Suppressor macrophage treated with lipopolysaccharide for 4 hours (primary cell): ENCODE data around the gene PKIG.
"Not testable (repeated sequence)": the region's sequence is repeated elsewhere in the genome, so short reads cannot be mapped to it uniquely, and the experiment has no call there.

ENCODE experiments used
- DNase-seq: peaks from one replicate; pipeline ENCODE4 v3.0.0-alpha.2; 2020

Gene PKIG

DNA sequence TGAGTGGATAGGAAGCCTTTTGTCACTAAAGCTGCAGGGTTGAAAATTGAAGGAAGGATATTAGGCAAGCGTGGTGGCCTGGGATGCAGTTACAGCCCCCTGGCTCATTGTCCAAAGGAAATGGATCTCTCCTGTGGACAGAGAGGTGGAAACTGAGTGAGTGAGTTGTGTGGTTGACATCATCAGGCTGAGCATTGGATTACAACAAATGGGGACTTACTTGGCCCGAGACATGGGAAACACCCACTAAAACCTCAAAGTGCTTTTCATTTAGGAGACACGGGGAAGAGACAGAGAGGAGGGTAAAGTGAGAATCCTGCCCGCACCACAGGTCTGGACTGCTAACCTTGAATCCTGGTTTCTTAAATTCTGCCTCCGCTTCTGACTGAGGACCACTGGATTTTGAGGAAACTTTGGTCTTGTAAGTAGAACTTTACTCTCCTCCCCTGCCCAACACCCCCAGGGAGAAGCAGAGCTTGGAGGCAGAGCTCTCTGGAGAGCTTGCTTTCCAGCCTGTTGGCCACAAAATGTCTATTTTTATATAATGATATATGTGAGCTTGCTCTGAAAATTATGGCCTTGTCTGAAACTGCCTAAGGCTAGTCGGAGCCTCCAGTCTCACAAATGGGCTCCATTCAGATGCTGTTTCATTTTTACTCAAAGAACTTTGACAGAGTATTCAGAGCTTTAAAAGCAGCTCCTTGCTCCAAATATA lies at the start of gene PKIG:
TSS of gene PKIG (plus strand) at position 269 of the 715 bp plus-strand sequence. CDS start 31,978 bp downstream, outside the sequence.
- DNase-seq = peak; percentile 73

- no peak for DNase-seq
These were observed 49.4 kb upstream of the PKIG start for GRCh38 chr20:44532981-44533331.

GRCh38 chr20:44533928-44534327 lies 48.5 kb upstream of the PKIG start:
- no peak for DNase-seq

DNA sequence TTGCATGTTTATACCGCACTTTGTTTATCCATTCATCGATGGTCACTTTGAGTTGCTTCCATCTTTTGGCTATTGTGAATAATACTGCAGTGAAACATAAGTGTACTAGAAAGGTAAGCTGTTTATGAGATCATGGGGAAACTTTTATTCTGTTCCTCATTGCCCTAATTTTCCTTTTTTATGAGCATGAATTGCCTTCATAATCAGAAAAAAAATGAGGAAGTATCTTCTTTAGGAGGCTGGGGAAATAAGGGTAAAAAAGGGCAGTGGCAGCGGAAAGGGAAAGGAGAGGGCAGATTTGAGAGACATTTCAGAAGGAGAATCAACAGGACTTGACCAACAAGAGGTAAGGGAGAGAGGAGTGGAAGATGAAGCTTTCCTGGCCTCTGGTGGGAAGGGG lies 46.2 kb upstream of the PKIG start:
- DNase-seq = peak; percentile 44

- DNase-seq = no peak
These were observed 44.4 kb upstream of the PKIG start for GRCh38 chr20:44537993-44538392.

GRCh38 chr20:44540834-44541233 lies 41.5 kb upstream of the PKIG start:
- DNase-seq = peak; percentile 61

DNA sequence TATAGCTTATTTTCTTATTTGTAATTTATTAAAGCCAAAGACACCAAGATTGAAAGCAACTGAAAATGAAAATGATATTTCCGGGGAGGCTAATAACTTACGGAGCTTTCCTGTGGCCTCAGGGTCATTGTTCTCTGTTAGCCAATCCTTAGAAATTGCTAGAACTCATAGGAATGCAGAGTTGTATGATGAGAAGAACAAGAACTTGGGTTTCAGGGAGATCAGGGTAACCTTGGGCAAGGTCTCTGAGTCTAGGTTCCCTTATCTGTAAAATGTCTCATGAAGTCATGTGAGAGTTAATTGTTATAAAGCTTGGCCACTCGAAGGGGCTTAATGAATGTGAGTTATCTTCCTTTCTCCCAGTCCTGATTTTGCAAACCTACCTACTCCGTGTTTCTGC lies 40.4 kb upstream of the PKIG start:
- no peak for DNase-seq

DNA sequence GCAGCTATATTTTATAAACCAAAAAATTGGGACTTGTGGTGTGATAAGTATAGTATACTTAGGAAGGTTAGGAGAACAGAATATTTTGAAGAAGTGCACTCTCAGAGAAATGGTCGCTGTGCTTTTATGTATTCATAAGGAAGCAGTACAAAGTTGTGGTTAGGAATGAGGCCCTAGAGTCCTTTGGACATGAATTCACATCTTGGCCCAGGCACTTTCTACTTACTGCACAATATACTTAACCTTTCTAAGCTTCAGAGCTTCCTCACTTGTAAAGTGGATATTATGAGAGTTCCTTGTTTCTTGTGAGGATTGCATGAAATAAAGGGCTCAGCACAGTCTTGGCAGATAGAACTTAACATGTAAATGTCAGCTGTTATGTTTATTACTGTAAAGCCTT lies 39.5 kb upstream of the PKIG start:
- DNase-seq = peak; percentile 39

DNA sequence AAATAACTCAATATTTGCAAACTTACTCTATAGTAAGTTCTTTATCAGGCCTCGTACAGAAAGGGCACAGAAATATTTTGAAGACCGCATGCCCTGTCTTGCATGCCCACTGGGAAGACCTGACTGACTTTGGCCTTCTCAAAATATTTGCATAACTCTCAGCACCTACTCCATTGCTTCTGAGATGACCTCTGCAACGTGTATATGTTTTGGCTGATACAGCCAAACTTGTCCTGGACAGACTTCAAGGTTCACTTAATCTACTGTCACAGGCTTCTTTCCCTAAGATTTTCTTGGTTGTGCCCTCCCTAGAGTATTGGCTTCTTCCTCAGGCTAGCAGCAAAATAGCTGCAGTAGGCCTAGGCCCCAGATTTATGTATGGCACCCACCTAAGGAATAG lies 39.0 kb upstream of the PKIG start:
- no peak for DNase-seq

DNA sequence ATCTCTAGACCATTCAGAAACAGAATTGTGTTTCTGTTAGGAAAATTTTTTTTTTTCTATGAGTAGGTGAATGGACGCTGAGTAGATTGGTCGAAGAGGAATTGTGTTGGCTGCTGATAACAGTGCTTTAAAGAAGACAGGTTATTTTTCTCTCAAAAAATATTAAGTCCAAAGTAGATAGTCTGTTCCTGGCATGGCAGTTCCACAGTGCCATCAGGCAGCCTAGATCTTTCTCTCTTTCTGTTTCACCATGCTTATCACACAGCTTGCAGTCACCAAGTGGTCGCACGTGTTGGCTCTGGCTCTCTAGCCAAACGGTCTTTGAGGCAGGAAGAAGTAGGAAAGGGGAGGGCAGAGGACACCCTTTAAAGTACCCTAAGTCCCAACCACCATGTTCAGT lies 38.1 kb upstream of the PKIG start:
- peak; percentile 11 for DNase-seq

DNA sequence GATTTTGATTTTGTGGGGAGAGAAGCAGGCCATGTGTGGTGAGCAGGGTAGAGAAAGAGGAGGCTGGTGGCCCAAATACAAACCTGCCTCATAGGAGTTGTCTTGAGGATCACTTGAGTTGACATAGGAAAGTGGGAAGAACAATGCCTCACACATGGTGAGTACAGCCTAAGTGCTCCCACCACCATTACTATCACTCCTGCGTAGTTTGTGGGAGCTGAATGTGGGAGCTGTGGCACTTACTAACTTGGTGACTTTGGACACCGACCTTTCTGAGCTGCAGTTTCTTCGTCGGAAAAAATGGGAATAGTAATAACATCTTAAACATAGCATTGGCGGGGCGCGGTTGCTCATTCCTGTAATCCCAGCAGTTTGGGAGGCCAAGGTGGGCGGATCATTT lies 35.0 kb upstream of the PKIG start:
- DNase-seq = no peak

DNA sequence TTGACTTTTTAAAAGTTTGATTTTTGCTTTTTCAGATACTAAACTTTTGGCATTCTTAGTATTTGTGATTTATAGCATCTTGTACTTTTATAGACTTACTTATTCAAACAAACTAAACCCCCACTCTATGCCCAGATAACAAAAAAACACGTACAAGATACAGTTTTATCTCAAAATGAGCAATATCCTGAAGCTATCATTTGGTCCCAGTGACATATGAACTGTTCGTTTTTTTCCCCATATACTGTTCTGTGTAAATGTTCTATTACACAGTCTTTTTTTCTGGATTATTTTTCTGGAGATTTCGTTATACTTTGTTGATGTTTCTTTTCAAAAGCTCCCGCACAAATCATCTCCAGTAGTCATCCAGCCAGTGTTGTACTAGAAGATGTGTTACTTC lies 33.3 kb upstream of the PKIG start:
- no peak for DNase-seq

GRCh38 chr20:44552050-44552449 lies 30.3 kb upstream of the PKIG start:
- no peak for DNase-seq

- peak; percentile 9 for DNase-seq
These were observed 29.8 kb upstream of the PKIG start for GRCh38 chr20:44552568-44552949.

DNA sequence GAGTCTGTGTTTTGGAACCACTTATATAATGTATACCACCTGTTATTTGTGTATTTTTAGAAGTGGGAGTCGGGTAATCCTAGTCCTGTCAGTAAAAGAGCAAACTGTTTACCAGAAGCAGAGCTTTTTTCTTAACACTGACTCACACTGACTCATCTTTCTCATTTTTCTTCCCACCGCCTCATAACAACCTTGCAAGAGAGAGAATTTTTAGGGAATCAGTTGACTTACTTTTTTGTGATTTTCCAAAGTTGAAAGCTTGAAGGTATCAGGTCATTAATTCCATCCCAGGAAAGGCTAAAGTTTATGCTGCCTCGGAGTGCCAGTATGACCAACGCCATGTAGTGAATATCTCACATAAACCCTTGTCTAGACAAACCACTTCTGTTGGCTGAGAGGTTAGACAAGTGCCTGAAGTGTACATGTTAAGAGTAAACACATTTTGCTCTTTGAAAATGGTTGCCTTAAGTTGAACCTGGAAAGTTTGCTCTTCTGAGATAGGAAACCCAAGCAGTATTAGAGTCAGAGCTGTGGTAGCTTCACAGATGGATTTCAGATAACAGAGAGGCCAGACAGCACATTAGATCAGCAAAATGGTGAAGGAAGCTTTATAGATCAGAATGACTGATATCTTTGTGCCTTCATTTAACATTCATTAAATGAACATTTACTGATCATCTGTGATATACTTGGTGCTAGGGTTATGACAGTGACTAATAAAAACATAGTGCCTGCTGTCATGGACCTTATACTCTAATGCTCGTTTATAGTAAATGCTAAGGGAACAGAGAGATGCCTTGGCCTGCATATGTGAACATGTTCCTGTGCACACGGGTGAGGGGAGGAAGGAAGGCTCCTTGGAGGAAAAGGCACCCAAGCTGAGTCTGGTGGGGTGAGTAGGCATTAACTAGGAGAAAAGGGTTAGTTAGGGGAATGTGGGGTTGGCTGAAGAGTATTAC lies 29.1 kb upstream of the PKIG start:
- no peak for DNase-seq

DNA sequence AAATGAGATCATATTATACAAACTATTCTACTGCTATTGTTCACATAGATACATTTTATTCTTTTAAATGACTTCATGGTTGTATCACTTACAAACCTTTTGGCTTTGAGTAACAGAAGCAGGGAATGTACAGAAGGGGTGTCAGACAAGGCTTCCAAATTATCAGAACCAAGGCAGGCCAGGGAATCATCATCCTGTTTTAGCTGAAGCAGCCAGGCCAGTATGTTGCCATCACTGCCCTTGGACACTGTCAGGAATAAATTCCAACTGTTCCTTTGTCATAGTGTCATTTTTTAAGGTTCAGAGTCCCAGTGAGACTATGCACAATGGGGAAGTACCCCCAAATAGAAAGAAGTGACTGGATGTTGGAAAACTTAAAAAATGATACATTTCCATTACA lies 23.1 kb upstream of the PKIG start:
- no peak for DNase-seq

DNA sequence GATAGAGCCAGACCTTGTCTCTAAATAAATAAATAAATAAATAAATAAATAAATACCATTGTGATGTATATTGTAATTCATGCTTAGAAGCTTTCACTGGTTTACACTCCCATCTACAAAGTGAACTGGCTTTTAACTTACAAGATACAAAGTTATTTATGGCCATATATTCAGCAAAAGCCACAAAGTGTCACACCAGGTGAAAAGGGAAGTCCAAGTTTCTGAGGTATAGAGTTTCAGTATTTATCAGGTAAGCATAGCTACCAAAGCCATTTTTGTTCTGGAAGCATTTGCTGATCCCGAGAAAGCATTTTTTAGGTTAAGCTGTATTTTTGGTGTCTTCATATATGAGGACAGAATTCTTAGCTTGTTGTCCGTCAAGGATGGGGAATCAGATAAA lies 22.1 kb upstream of the PKIG start:
- DNase-seq = no peak

DNA sequence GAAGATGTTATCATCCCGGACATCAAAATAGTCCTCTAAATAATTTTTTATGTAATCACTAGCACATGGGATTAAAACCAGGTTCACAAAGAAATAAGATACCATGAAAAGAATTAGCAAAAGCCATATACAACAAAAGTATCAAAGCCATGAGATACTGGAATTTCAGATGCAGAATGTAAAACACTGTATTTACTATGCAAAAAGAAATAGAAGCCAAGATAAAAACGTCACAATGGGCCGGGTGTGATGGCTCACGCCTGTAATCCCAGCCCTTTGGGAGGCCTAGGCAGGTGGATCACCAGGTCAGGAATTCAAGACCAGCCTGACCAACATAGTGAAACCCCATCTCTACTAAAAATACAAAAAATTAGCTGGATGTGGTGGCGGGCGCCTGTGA lies 21.6 kb upstream of the PKIG start:
- not testable (repeated sequence) for DNase-seq

- no peak for DNase-seq
These were observed 20.5 kb upstream of the PKIG start for GRCh38 chr20:44561876-44562275.

GRCh38 chr20:44566018-44566417 lies 16.4 kb upstream of the PKIG start:
- no peak for DNase-seq

DNA sequence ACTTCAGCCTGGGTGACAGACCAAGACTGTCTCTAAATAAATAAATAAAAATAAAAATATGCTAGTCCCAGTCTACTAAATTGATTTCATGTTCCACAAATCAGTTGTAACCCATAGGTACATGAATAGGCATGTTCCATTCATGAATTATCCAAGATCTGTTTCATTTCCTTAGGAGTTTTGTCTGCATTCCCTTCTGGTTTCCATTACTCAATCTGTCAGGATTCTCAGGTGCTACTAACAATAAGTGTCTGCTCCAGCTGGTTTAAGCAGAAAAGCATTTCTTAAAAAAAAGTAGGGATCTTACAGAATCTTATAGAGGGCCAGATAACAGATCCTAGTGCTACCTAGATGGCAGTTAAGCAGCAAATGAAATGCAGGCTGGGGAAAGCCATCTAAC lies 15.6 kb upstream of the PKIG start:
- no peak for DNase-seq

- DNase-seq = no peak
These were observed 12.0 kb upstream of the PKIG start for GRCh38 chr20:44570367-44570766.

DNA sequence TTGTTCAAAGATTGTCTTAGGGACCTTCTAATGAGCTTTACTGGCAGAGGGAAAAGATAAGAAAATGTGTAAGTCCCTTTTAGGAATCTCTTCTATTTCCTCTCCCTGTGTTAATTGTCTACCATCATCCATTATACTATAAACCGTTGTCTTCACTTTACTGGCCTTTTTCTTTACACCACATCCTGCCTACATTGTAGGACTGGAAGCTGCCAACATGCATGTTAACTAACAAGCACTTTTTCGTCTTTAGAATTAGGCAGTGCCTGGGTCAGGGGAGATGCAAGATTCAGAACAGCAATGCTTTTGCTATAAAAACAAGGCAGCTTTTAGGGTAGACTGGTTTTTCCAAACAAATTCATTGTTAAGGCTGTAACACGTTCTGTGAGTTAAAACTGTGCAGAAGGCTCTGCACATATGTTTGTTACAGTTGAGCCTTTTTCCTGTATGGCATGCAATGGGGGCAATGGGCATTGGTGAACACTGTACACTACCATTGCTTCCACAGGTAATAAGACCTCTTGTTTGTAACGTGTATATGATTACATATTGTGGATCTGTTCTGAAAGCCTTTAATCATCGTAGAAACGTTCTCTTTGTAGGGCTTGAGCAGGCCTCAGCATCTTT lies 10.9 kb upstream of the PKIG start:
- no peak for DNase-seq
